HL-60 (cell line): ENCODE measurements around the gene MOCS3.

Experiments used
- DNase-seq, 2 experiments: peaks; one replicate each; pipeline ENCODE4 v3.0.0-alpha.2; 2010 to 2020; ENCODE audit warnings: low read depth in 1 of 2, low spot score in 1 of 2
- H3K27ac ChIP-seq: fragments of 250-450 bp; sonication (Bioruptor Pico); replicated peaks from 2 replicates; pipeline ENCODE4 v1.5.1; 2020; ENCODE audit warnings: mild to moderate bottlenecking, moderate library complexity
- H3K27me3 ChIP-seq: fragments of 250-450 bp; sonication (Bioruptor Pico); 2 replicates; pipeline ENCODE4 v1.5.1; 2021; ENCODE audit warnings: mild to moderate bottlenecking, moderate library complexity; ENCODE audit not compliant: insufficient read depth, poor library complexity, severe bottlenecking
- H3K4me3 ChIP-seq: replicated peaks from 2 replicates; pipeline ENCODE4 v1.5.1; 2011; ENCODE audit warnings: mild to moderate bottlenecking, control low read depth, low read length; ENCODE audit not compliant: insufficient read depth
- CTCF ChIP-seq: IDR thresholded peaks from one replicate; pipeline ENCODE4 v1.5.1; 2011; ENCODE audit warnings: low read length, control low read depth, inconsistent platforms; ENCODE audit not compliant: insufficient read depth
- GABPA ChIP-seq: IDR thresholded peaks from 2 replicates; pipeline ENCODE4 v1.6.1; 2012; ENCODE audit warnings: low read depth
- POLR2AphosphoS5 ChIP-seq: IDR thresholded peaks from 2 replicates; pipeline ENCODE4 v1.6.1; 2012; ENCODE audit warnings: low read depth
- REST ChIP-seq: IDR thresholded peaks from 2 replicates; pipeline ENCODE4 v1.6.1; 2012; ENCODE audit warnings: low read depth; ENCODE audit not compliant: insufficient replicate concordance
- SPI1 ChIP-seq: IDR thresholded peaks from 2 replicates; pipeline ENCODE4 v1.6.1; 2012; ENCODE audit warnings: low read depth, mild to moderate bottlenecking, borderline replicate concordance

Gene MOCS3

DNA sequence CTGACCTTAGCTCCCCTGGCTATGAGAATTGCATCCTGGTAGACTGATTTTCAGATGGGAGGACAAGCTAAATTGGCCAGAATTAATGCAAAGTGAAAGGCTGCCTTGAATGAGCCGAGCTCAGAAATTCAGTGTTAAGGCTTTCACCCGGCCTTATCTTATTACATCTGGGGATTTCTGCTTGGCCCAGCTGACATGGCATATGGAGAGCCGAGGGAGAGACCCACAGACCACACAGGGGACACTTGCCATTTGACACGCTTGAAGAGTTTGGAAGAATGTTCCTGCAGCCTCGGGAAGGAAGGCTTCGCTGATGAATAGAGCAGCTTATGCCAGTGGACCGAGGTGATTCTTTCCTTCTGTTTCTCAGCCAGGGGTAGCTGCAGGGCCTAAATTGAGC lies 9.0 kb downstream of the MOCS3 start:
- no peaks in the 10 kb centered on the region for H3K27me3 ChIP-seq
- H3K27ac ChIP-seq = no peak overlapping the region
- TF ChIP-seq CTCF (no peak), POLR2AphosphoS5 (no peak), GABPA (no peak), SPI1 (no peak), REST (no peak)
- no peak for DNase-seq
- no peak overlapping the region for H3K4me3 ChIP-seq

DNA sequence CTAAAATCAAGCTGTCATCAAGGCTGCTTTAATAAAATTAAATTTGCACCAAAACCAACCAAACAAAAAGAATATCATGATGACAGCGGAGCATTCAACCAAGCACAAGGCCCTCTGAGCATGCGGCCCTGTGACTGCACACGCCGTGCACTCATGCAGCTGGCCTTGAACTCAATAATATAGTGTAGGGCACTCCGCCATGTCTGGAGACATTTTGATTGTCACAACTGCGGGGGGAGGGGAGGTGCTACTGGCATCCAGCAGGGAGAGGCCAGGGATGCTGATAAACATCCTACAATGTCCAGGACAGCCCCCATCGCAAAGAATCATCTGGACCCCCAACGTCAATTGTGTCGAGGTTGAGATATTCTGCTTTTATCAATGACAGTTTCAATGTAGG lies 9.7 kb downstream of the MOCS3 start:
- no peaks in the 10 kb centered on the region for H3K27me3 ChIP-seq
- DNase-seq = no peak
- no peak overlapping the region for H3K4me3 ChIP-seq
- H3K27ac ChIP-seq = no peak overlapping the region
- TF ChIP-seq REST (no peak), CTCF (no peak), POLR2AphosphoS5 (no peak), SPI1 (no peak), GABPA (no peak)

GRCh38 chr20:50969435-50969834 lies 10.8 kb downstream of the MOCS3 start:
- TF ChIP-seq POLR2AphosphoS5 = no peak
- no peak for TF ChIP-seq CTCF
- TF ChIP-seq REST = no peak
- no peak for TF ChIP-seq SPI1
- no peak for TF ChIP-seq GABPA
- DNase-seq = no peak
- Histone ChIP-seq H3K27me3 (no peaks in the 10 kb centered on the region), H3K27ac (no peak overlapping the region), H3K4me3 (no peak overlapping the region)
